OCI-LY3 (cell line): ENCODE results near the gene LGALS3BP.

ENCODE experiments used
- CTCF ChIP-seq: fragments of 200-600, 300-600 bp; sonication (generic); IDR thresholded peaks from 2 replicates; pipeline ENCODE4 v1.5.1; 2014; ENCODE audit warnings: antibody characterized with exemption, low read length, low read depth
- EZH2phosphoT487 ChIP-seq: fragments of 200-600 bp; shearing (Covaris generic); IDR thresholded peaks from 2 replicates; pipeline ENCODE4 v1.6.1; 2018; ENCODE audit warnings: antibody characterized with exemption, mixed run types, low read depth

- TF ChIP-seq CTCF (no peak), EZH2phosphoT487 (no peak)
Measured at GRCh38 chr17:79023180-79023705, 43.5 kb upstream of the LGALS3BP start.
